ENCODE measurements around the gene FOXE3.

GRCh38 chr1:47424336-47424982, 8.4 kb downstream of the FOXE3 start:
- TF ChIP-seq ZNF274 (IDR thresholded peaks at IDR 0.05; ENCODE audit: low read depth, low read length) = no peak
- TF ChIP-seq YY1 (IDR thresholded peaks at IDR 0.05; ENCODE audit: insufficient read depth, insufficient read length) = no peak
